Astrocyte (in vitro differentiated cells and primary cell): ENCODE measurements around the gene BBX. TPM values are rescaled to one million over a fixed set of nuclear protein-coding genes. Genes with fewer than 3 reads are reported as not detected.
A peak's percentile ranks its signal among the peaks of the same experiment; 100 is the strongest.

Source experiments
- DNase-seq: peaks from one replicate; pipeline ENCODE4 v3.0.0-alpha.2; 2010; ENCODE audit warnings: low read depth
- FAIRE-seq: peaks from 2 replicates; lab custom pipeline; 2011; peaks lifted over from hg19 to GRCh38; lab: Jason Lieb, UNC
- H2AFZ ChIP-seq: 2 replicates; pipeline ENCODE4 v1.6.0; 2012; ENCODE audit warnings: low read depth, low read length, inconsistent platforms
- H3K27ac ChIP-seq: 2 replicates; pipeline ENCODE4 v1.5.1; 2011; ENCODE audit warnings: low read depth, low read length, inconsistent platforms
- H3K27me3 ChIP-seq: 2 replicates; pipeline ENCODE4 v1.6.0; 2011; ENCODE audit warnings: low read length, inconsistent platforms; ENCODE audit not compliant: insufficient read depth
- H3K36me3 ChIP-seq: 2 replicates; pipeline ENCODE4 v1.5.1; 2011; ENCODE audit warnings: low read length, inconsistent platforms; ENCODE audit not compliant: insufficient read depth
- H3K4me1 ChIP-seq: 2 replicates; pipeline ENCODE4 v1.5.1; 2011; ENCODE audit warnings: low read length, inconsistent platforms; ENCODE audit not compliant: insufficient read depth
- H3K4me2 ChIP-seq: 2 replicates; pipeline ENCODE4 v1.6.0; 2012; ENCODE audit warnings: low read length, inconsistent platforms
- H3K4me3 ChIP-seq: 2 replicates; pipeline ENCODE4 v1.5.1; 2011; ENCODE audit warnings: low read depth, mild to moderate bottlenecking, low read length, inconsistent platforms; ENCODE audit not compliant: insufficient read depth
- H3K79me2 ChIP-seq: 2 replicates; pipeline ENCODE4 v1.6.0; 2012; ENCODE audit warnings: mild to moderate bottlenecking, low read length, inconsistent platforms; ENCODE audit not compliant: insufficient read depth
- H3K9ac ChIP-seq: 2 replicates; pipeline ENCODE4 v1.6.0; 2012; ENCODE audit warnings: mild to moderate bottlenecking, low read length, inconsistent platforms
- H3K9me3 ChIP-seq: 2 replicates; pipeline ENCODE4 v1.5.1; 2012; ENCODE audit warnings: low read depth, mild to moderate bottlenecking, low read length, inconsistent platforms; ENCODE audit not compliant: insufficient read depth
- H4K20me1 ChIP-seq: 2 replicates; pipeline ENCODE4 v1.6.0; 2012; ENCODE audit warnings: low read length, inconsistent platforms; ENCODE audit not compliant: insufficient read depth
- H3K27ac Mint-ChIP-seq: one replicate; pipeline ENCODE4 v1.8.0; 2021; ENCODE audit warnings: mild to moderate bottlenecking, mixed read lengths; ENCODE audit not compliant: unreplicated experiment
- H3K27me3 Mint-ChIP-seq: one replicate; pipeline ENCODE4 v1.8.0; 2021; ENCODE audit warnings: low read depth, mixed read lengths; ENCODE audit not compliant: unreplicated experiment
- H3K36me3 Mint-ChIP-seq: one replicate; pipeline ENCODE4 v1.8.0; 2021; ENCODE audit warnings: low read depth, mixed read lengths; ENCODE audit not compliant: unreplicated experiment
- H3K4me1 Mint-ChIP-seq: one replicate; pipeline ENCODE4 v1.8.0; 2021; ENCODE audit warnings: low read depth, mixed read lengths; ENCODE audit not compliant: unreplicated experiment
- H3K4me3 Mint-ChIP-seq: one replicate; pipeline ENCODE4 v1.8.0; 2021; ENCODE audit warnings: mild to moderate bottlenecking, moderate library complexity, mixed read lengths; ENCODE audit not compliant: unreplicated experiment
- H3K9me3 Mint-ChIP-seq: one replicate; pipeline ENCODE4 v1.8.0; 2021; ENCODE audit warnings: mild to moderate bottlenecking, mixed read lengths; ENCODE audit not compliant: unreplicated experiment
- EZH2 ChIP-seq: IDR thresholded peaks from 2 replicates; pipeline ENCODE4 v1.6.1; 2012; ENCODE audit warnings: mild to moderate bottlenecking, low read length, inconsistent platforms; ENCODE audit not compliant: insufficient read depth
- total RNA-seq: library from RNA; stranded (reverse); gene quantifications from 2 replicates; pipeline ENCODE4 v1.2.1, GENCODE V29; 2021
- TF ChIP-seq, protein P1 (sequence below): IDR thresholded peaks from 2 replicates; pipeline ENCODE4 v1.5.1; 2011; ENCODE audit warnings: low read depth, mild to moderate bottlenecking, inconsistent platforms, low read length, moderate library complexity; ENCODE audit not compliant: insufficient read depth

The BBX gene
- total RNA-seq, 1 donor from 2014 or later = 91.6 TPM

DNA sequence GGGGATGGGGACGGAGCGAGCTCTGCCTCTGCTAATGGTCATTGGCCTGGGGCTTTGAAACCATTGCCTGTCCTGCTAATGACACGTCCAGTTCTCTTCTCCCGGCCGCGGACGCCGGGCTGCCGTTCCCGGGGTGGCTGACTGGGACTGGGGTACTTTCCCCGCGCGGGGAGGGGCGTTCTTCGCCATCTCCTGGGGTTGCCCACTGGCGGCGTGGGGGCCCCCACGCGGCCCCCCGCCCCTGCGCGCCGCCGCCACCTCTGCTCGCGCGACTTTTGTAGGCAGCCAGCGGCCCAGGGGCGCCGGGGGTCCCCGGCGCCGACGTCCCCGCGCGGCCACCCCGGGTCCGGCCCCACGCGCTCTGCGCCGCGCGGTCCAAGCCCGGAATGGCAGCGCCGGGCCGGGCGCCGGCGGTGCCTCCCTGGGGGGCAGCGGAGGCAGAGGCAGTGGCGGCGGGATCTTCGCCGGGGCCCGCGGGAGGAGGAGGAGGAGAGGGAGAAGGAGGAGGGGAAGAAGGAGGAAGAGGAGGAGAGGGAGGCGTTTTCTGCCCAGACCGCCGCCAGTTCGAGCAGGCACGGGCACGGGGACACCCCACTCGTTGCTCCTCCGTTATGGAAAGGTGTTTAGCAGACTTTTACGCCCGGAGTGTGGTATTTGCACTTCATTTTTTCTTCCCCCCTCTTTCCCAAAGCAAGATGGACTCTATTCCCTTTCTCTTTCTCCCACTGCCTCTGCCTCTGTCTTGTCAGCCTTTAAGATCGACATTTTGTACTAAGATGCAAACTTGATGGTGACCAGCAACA is 2.3 kb downstream of the BBX start:
- peak overlapping the region; percentile 98 for H3K4me3 Mint-ChIP-seq

DNA sequence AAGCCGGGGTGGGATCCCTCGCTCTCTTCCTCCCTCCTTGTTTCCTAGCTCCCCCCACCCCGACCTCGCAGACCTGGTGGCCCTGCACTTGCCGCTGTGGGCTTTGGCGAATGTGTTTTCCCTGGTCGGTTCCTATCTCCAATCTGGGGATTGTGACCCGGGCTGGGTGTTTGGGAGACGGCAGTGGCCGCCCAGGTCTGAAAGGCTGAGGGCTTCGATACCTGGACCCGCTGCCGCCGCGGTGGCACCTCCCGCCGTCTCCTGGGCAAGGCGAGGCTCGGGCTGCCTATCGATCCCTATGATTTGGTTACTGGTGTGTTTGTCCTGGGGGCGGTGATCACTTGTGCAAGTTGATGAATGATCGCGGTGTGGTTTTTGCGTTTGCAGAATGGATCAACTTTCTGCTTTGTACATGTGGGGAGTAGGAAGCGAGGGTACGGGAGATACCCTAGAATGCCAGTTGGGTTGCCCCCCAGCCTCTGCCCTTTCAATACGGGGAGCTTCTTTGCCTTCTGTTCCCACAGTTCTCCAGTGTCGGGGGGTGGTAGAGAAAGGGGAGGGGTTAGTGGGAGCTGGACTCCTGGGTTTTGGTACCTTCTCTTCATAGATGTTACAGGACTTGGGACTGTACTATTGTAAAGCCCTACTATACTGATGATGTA is 3.0 kb downstream of the BBX start:
- peak overlapping the region; percentile 70 for H3K27ac ChIP-seq
- DNase-seq (peak; percentile 2), FAIRE-seq (no peak)

More for the DNA sequence above, 2.3 kb downstream of the BBX start:
- Histone ChIP-seq H3K9me3 (no peaks in the 10 kb centered on the region), H3K27me3 (no peaks in the 10 kb centered on the region), H3K4me2 (peak overlapping the region; percentile 98), H3K79me2 (peaks cover 35% of the 10 kb centered on the region), H3K4me1 (peaks cover 10% of the 10 kb centered on the region), H2AFZ (peak overlapping the region; percentile 96), H4K20me1 (peaks cover 5% of the 10 kb centered on the region), H3K36me3 (peaks cover 3% of the 10 kb centered on the region), H3K4me3 (peak overlapping the region; percentile 95), H3K9ac (peak overlapping the region; percentile 95), H3K27ac (peak overlapping the region; percentile 70)
- FAIRE-seq = no peak
- Mint-ChIP-seq H3K27me3 (no peaks in the 10 kb centered on the region), H3K36me3 (no peaks in the 10 kb centered on the region), H3K4me1 (peaks cover 15% of the 10 kb centered on the region), H3K9me3 (no peaks in the 10 kb centered on the region), H3K27ac (peak overlapping the region; percentile 89)
- DNase-seq = peak; percentile 48
- no peak for TF ChIP-seq EZH2
- TF ChIP-seq, protein P1, sequence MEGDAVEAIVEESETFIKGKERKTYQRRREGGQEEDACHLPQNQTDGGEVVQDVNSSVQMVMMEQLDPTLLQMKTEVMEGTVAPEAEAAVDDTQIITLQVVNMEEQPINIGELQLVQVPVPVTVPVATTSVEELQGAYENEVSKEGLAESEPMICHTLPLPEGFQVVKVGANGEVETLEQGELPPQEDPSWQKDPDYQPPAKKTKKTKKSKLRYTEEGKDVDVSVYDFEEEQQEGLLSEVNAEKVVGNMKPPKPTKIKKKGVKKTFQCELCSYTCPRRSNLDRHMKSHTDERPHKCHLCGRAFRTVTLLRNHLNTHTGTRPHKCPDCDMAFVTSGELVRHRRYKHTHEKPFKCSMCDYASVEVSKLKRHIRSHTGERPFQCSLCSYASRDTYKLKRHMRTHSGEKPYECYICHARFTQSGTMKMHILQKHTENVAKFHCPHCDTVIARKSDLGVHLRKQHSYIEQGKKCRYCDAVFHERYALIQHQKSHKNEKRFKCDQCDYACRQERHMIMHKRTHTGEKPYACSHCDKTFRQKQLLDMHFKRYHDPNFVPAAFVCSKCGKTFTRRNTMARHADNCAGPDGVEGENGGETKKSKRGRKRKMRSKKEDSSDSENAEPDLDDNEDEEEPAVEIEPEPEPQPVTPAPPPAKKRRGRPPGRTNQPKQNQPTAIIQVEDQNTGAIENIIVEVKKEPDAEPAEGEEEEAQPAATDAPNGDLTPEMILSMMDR = no peak

More for the DNA sequence above, 3.0 kb downstream of the BBX start:
- peak overlapping the region; percentile 98 for H3K4me2 ChIP-seq
- peaks cover 10% of the 10 kb centered on the region for H3K4me1 ChIP-seq
- peak overlapping the region; percentile 89 for H3K27ac Mint-ChIP-seq
- H3K27me3 ChIP-seq = no peaks in the 10 kb centered on the region
- H3K9ac ChIP-seq = peak overlapping the region; percentile 95
- H3K36me3 Mint-ChIP-seq = no peaks in the 10 kb centered on the region
- H2AFZ ChIP-seq = peak overlapping the region; percentile 96
- H3K36me3 ChIP-seq = peaks cover 3% of the 10 kb centered on the region
- peaks cover 35% of the 10 kb centered on the region for H3K79me2 ChIP-seq
- peaks cover 15% of the 10 kb centered on the region for H3K4me1 Mint-ChIP-seq
- peak overlapping the region; percentile 95 for H3K4me3 ChIP-seq
- H3K9me3 ChIP-seq = no peaks in the 10 kb centered on the region
- no peaks in the 10 kb centered on the region for H3K9me3 Mint-ChIP-seq
- TF ChIP-seq, protein P1 = no peak
- no peak for TF ChIP-seq EZH2
- H3K27me3 Mint-ChIP-seq = no peaks in the 10 kb centered on the region
- H4K20me1 ChIP-seq = peaks cover 5% of the 10 kb centered on the region
- H3K4me3 Mint-ChIP-seq = peak overlapping the region; percentile 98
